DOHH2 (cell line): Measurements from ENCODE around the gene LHX3.

Experiments
- H3F3A ChIP-seq: fragments of 200-600 bp; sonication (generic), shearing (Covaris generic); 2 replicates; pipeline ENCODE4 v1.6.0; 2016; ENCODE audit warnings: antibody characterized with exemption, mild to moderate bottlenecking; ENCODE audit not compliant: control insufficient read depth, insufficient read depth
- H3K27ac ChIP-seq: fragments of 200-600 bp; sonication (generic); 2 replicates; pipeline ENCODE4 v1.5.1; 2014; ENCODE audit warnings: low read depth, mild to moderate bottlenecking, low read length, moderate library complexity
- H3K27me3 ChIP-seq: fragments of 200-600 bp; sonication (generic); 2 replicates; pipeline ENCODE4 v1.6.1; 2014; ENCODE audit warnings: mild to moderate bottlenecking, low read length, mixed read lengths; ENCODE audit not compliant: control insufficient read depth
- H3K36me3 ChIP-seq: fragments of 200-600 bp; sonication (generic); 2 replicates; pipeline ENCODE4 v1.6.1; 2014; ENCODE audit warnings: mild to moderate bottlenecking, low read length, moderate library complexity, mixed read lengths; ENCODE audit not compliant: control insufficient read depth
- H3K4me1 ChIP-seq: fragments of 200-600 bp; sonication (generic); 2 replicates; pipeline ENCODE4 v1.6.1; 2014; ENCODE audit warnings: mild to moderate bottlenecking, low read length, mixed read lengths; ENCODE audit not compliant: control insufficient read depth
- H3K4me2 ChIP-seq: fragments of 200-600 bp; sonication (generic); 2 replicates; pipeline ENCODE4 v1.6.0; 2014; ENCODE audit warnings: mild to moderate bottlenecking, low read length, moderate library complexity
- H3K4me3 ChIP-seq: fragments of 200-600 bp; sonication (generic); 2 replicates; pipeline ENCODE4 v1.5.1; 2014; ENCODE audit warnings: mild to moderate bottlenecking, low read length, mixed read lengths
- H3K79me2 ChIP-seq: fragments of 200-600 bp; sonication (generic); 2 replicates; pipeline ENCODE4 v1.6.1; 2014; ENCODE audit warnings: mild to moderate bottlenecking, low read length, mixed read lengths; ENCODE audit not compliant: control insufficient read depth
- H3K9me2 ChIP-seq: fragments of 200-600 bp; sonication (generic); replicated peaks from 2 replicates; pipeline ENCODE4 v1.6.1; 2014; ENCODE audit warnings: mild to moderate bottlenecking, low read length, mixed read lengths; ENCODE audit not compliant: control insufficient read depth
- H3K9me3 ChIP-seq: fragments of 200-600 bp; sonication (generic); 2 replicates; pipeline ENCODE4 v1.6.1; 2014; ENCODE audit warnings: antibody characterized with exemption, low read length, mixed read lengths; ENCODE audit not compliant: control insufficient read depth, insufficient read depth
- H4K20me1 ChIP-seq: fragments of 200-600 bp; sonication (generic); 2 replicates; pipeline ENCODE4 v1.6.0; 2014; ENCODE audit warnings: low read depth, mild to moderate bottlenecking, antibody characterized with exemption, low read length, moderate library complexity; ENCODE audit not compliant: control insufficient read depth, insufficient read depth
- CTCF ChIP-seq: fragments of 200-600 bp; sonication (generic); IDR thresholded peaks from one replicate; pipeline ENCODE4 v1.5.1; 2014; ENCODE audit warnings: antibody characterized with exemption, mild to moderate bottlenecking, low read depth, low read length; ENCODE audit not compliant: poor library complexity, severe bottlenecking
- EZH2phosphoT487 ChIP-seq: fragments of 200-600 bp; sonication (generic); IDR thresholded peaks from 2 replicates; pipeline ENCODE4 v1.6.1; 2017; ENCODE audit warnings: borderline replicate concordance, mild to moderate bottlenecking, antibody characterized with exemption, low read length, moderate library complexity, mixed read lengths

The LHX3 gene

DNA sequence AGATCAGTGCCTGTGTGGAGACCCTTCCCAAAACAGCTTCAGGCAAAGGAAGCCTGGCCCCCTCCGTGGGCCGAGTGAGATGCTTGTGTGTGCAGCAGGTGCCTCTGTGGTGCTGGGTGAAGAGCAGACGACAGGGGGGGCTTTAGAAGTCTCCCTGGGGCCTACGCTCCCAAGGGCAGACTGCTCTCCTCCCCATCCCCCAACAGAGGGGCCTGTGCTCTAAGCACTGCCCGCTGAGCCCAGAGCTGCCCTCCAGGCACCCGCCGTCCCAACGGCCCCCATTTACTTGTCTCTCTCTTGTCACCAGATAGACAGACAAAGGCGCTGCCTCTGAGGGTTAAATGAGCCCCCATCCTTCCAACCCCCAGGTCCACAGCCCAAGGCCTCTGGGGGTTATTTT, 2.7 kb upstream of the LHX3 start:
- H3F3A ChIP-seq: peaks cover 16% of the 10 kb centered on the region
- no peak overlapping the region for H3K27ac ChIP-seq
- H4K20me1 ChIP-seq: peaks cover 23% of the 10 kb centered on the region; the same call in 1 of the 2 replicates
- H3K36me3 ChIP-seq: peaks cover 68% of the 10 kb centered on the region
- H3K79me2 ChIP-seq: no peaks in the 10 kb centered on the region
- H3K9me2 ChIP-seq: no peaks in the 10 kb centered on the region
- H3K9me3 ChIP-seq: no peaks in the 10 kb centered on the region
- TF ChIP-seq CTCF (no peak), EZH2phosphoT487 (no peak)
- peaks cover 14% of the 10 kb centered on the region for H3K4me1 ChIP-seq
- H3K27me3 ChIP-seq: peaks cover 6% of the 10 kb centered on the region; the same call in 1 of the 2 replicates
- H3K4me3 ChIP-seq: no peak overlapping the region
- no peak overlapping the region for H3K4me2 ChIP-seq

DNA sequence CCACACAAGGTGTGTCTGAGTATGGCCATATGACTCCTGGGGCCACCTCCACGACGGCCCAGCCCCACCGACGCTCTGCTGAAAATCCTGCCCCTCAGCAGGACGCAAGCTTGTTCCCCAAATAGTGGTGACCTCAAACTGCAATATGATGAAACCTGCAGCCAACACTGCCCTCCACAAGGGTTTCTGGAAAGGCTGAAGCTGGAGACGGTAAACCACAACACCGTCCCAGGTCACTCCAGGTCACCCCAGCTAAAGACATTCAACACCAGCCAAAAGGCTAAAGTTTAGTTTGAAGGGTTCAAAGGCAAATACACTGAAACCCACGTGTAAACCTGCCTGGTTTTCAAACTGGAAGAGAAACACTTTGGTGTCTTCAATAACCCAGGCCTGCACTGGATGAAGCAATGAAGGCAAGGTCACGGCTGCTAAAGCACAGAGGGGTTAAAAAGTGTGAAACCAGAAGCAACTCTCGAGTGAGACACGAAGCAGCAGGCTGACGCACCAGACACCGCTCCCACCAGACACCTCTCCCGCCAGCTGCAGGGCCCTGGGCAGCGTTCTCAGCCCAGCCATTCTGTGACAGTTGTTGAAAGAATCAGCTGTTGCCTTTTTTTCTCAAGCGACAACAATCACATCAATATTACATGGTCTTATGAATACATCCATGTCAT, 1.8 kb upstream of the LHX3 start:
- no peaks in the 10 kb centered on the region for H3K79me2 ChIP-seq
- peaks cover 59% of the 10 kb centered on the region for H3K36me3 ChIP-seq
- H3K4me2 ChIP-seq: no peak overlapping the region
- H3K4me1 ChIP-seq: peaks cover 6% of the 10 kb centered on the region
- no peak overlapping the region for H3K27ac ChIP-seq
- H3F3A ChIP-seq: peaks cover 16% of the 10 kb centered on the region
- no peaks in the 10 kb centered on the region for H3K9me2 ChIP-seq
- no peaks in the 10 kb centered on the region for H3K9me3 ChIP-seq
- H4K20me1 ChIP-seq: peaks cover 23% of the 10 kb centered on the region; the same call in 1 of the 2 replicates
- TF ChIP-seq CTCF (no peak), EZH2phosphoT487 (no peak)
- no peak overlapping the region for H3K4me3 ChIP-seq
- peaks cover 6% of the 10 kb centered on the region; the same call in 1 of the 2 replicates for H3K27me3 ChIP-seq

GRCh38 chr9:136205707-136205992, 722 bp upstream of the LHX3 start:
- Histone ChIP-seq H3K4me2 (no peak overlapping the region), H3K27me3 (peaks cover 6% of the 10 kb centered on the region; the same call in 1 of the 2 replicates), H3K4me3 (no peak overlapping the region), H3F3A (peaks cover 14% of the 10 kb centered on the region), H3K79me2 (no peaks in the 10 kb centered on the region), H4K20me1 (peaks cover 23% of the 10 kb centered on the region; the same call in 1 of the 2 replicates), H3K9me3 (no peaks in the 10 kb centered on the region), H3K9me2 (no peaks in the 10 kb centered on the region), H3K27ac (no peak overlapping the region), H3K4me1 (peaks cover 5% of the 10 kb centered on the region; the same call in 1 of the 2 replicates), H3K36me3 (peaks cover 48% of the 10 kb centered on the region)
- TF ChIP-seq CTCF (no peak), EZH2phosphoT487 (no peak)
